ENCODE results near the gene CPZ.

Gene CPZ

GRCh38 chr4:8599091-8599460 lies 6.5 kb downstream of the CPZ start:
- no peak for TF ChIP-seq CTCF (IDR thresholded peaks at IDR 0.05; ENCODE audit: borderline replicate concordance, control extremely low read depth, extremely low read depth, insufficient read depth, missing control alignments)
- in situ Hi-C loops (cut with MboI; ENCODE audit: low sequenced_read_pairs, unreplicated experiment) = no loop called here
- no peak for DNase-seq (ENCODE audit: low spot score)

DNA sequence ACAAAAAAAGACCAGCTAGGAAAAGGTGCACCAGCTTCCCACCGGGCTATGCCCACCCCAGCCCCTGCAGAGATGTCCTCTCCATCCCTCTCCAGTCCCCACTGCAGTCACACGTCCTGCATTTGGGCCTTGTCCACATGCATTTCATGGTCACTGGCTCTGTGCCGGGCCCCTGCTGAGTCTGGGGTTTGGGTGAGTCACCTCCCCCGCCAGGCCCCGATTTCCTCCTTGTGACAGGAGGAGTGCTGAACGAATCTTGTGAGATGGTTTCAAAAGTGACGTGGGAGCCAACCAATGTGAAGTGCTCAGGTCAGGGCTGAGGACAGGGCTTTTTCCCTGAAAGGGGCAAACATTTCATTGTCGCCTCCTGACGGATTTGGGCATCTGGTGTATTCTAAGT lies 7.1 kb downstream of the CPZ start:
- in situ Hi-C loops (cut with MboI; ENCODE audit: low sequenced_read_pairs, unreplicated experiment) = loop anchor here (25.0 kb wide), 1 partner anchor 313 kb away; no protein-coding TSS in a partner anchor
- no peak for TF ChIP-seq CTCF (IDR thresholded peaks at IDR 0.05; ENCODE audit: borderline replicate concordance, control extremely low read depth, extremely low read depth, insufficient read depth, missing control alignments)
- no peak for DNase-seq (ENCODE audit: low spot score)

- no peak for TF ChIP-seq CTCF (IDR thresholded peaks at IDR 0.05; ENCODE audit: borderline replicate concordance, control extremely low read depth, extremely low read depth, insufficient read depth, missing control alignments)
- in situ Hi-C loops (cut with MboI; ENCODE audit: low sequenced_read_pairs, unreplicated experiment) = loop anchor here (25.0 kb wide), 1 partner anchor 312 kb away; no protein-coding TSS in a partner anchor
- no peak for DNase-seq (ENCODE audit: low spot score)
These were observed 7.7 kb downstream of the CPZ start for GRCh38 chr4:8600266-8600665.

DNA sequence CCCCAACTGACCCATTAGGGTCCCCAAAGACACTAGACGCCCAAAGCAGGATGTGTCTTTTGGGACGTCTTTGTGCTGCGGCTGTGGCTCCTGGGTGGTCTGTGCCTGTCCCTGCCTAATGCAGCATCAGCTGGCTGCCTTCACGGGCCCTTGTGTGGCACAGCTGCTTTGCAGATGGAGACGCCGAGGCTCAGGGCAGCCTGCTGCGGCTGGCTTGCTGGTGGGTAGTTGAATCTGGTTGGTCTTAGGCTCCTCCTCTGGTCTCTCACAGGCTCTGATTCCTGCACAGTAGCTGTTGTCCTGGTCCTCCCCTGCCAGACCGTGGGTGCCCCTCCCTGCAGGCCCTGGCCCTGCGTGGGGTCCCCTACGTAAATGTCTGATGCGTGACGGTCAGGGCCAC lies 8.1 kb downstream of the CPZ start:
- DNase-seq (ENCODE audit: low spot score) = no peak
- in situ Hi-C loops (cut with MboI; ENCODE audit: low sequenced_read_pairs, unreplicated experiment) = loop anchor here (25.0 kb wide), 1 partner anchor 312 kb away; no protein-coding TSS in a partner anchor
- TF ChIP-seq CTCF (IDR thresholded peaks at IDR 0.05; ENCODE audit: borderline replicate concordance, control extremely low read depth, extremely low read depth, insufficient read depth, missing control alignments) = no peak

DNA sequence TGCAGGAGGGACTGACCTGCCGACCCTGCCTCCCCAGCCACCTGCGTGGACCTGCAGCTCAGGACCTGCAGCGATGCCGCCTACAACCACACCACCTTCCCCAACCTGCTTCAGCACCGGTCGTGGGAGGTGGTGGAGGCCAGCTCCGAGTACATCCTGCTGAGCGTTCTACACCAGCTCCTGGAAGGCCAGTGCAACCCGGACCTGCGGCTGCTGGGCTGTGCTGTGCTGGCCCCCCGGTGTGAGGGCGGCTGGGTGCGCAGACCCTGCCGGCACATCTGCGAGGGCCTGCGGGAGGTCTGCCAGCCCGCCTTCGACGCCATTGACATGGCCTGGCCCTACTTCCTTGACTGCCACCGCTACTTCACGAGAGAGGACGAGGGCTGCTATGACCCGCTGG lies 8.5 kb downstream of the CPZ start:
- no peak for TF ChIP-seq CTCF (IDR thresholded peaks at IDR 0.05; ENCODE audit: borderline replicate concordance, control extremely low read depth, extremely low read depth, insufficient read depth, missing control alignments)
- no peak for DNase-seq (ENCODE audit: low spot score)
- in situ Hi-C loops (cut with MboI; ENCODE audit: low sequenced_read_pairs, unreplicated experiment) = loop anchor here (25.0 kb wide), 1 partner anchor 311 kb away; no protein-coding TSS in a partner anchor

DNA sequence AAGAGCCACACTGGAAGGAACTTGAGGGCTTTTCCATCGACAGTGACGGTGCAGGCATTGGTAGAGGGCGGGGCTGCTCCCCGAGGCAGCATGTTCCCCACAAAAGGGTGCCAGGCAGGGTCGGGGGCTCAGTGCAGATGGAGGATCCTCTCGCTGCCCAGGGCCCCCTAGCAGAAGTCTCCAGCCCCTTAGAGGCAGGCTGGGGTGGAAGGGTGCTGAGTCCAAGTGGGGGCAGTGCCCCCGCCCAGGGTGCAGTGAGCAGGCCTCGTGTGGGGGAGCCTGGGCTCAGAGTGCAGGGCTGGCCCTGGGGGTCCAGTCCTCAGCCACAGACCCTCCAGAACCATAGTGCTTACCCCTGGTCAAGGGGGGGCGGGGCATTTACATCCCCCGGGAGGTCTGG lies 9.0 kb downstream of the CPZ start:
- TF ChIP-seq CTCF (IDR thresholded peaks at IDR 0.05; ENCODE audit: borderline replicate concordance, control extremely low read depth, extremely low read depth, insufficient read depth, missing control alignments) = no peak
- DNase-seq (ENCODE audit: low spot score) = no peak
- in situ Hi-C loops (cut with MboI; ENCODE audit: low sequenced_read_pairs, unreplicated experiment) = loop anchor here (25.0 kb wide), 1 partner anchor 311 kb away; no protein-coding TSS in a partner anchor

Data from GM13976 (cell line).